NOMO-1 treated with dmso at 0.1 percent for 144 hours (cell line): Measurements from ENCODE around the gene KRTAP12-1.
"Not testable (repeated sequence)": the region's sequence is repeated elsewhere in the genome, so short reads cannot be mapped to it uniquely, and the experiment has no call there.

ENCODE experiments used
- DNase-seq: peaks from one replicate; lab custom pipeline; 2025; ENCODE audit not compliant: unreplicated experiment; lab: John Stamatoyannopoulos, UW

The KRTAP12-1 gene

GRCh38 chr21:44647222-44647552 is 34.8 kb downstream of the KRTAP12-1 start:
- no peak for DNase-seq

- DNase-seq = not testable (repeated sequence)
These were observed 35.4 kb downstream of the KRTAP12-1 start, which contains the start of gene KRTAP10-11 for GRCh38 chr21:44646366-44647221. TSS of gene KRTAP10-11 (plus strand) at chr21:44646414. CDS start at chr21:44646459, 45 bp downstream.

- no peak for DNase-seq
These were observed 37.1 kb downstream of the KRTAP12-1 start for GRCh38 chr21:44644878-44645277.

GRCh38 chr21:44643741-44644310 is 38.1 kb downstream of the KRTAP12-1 start:
- no peak for DNase-seq

GRCh38 chr21:44640761-44641160 is 41.2 kb downstream of the KRTAP12-1 start:
- no peak for DNase-seq

GRCh38 chr21:44639331-44639655 is 42.7 kb downstream of the KRTAP12-1 start:
- DNase-seq = no peak

- DNase-seq = not testable (repeated sequence)
These were observed 43.2 kb downstream of the KRTAP12-1 start for GRCh38 chr21:44638506-44639330.

GRCh38 chr21:44637851-44638348 is 44.1 kb downstream of the KRTAP12-1 start:
- DNase-seq = not testable (repeated sequence)

GRCh38 chr21:44637018-44637850 is 44.7 kb downstream of the KRTAP12-1 start, which contains the start of gene KRTAP10-10:
TSS of gene KRTAP10-10 (plus strand) at chr21:44637356. CDS start at chr21:44637418, 62 bp downstream.
- DNase-seq = no peak

- no peak for DNase-seq
These were observed 45.5 kb downstream of the KRTAP12-1 start for GRCh38 chr21:44636209-44637017.

- DNase-seq = no peak
These were observed 49.9 kb downstream of the KRTAP12-1 start for GRCh38 chr21:44632067-44632466.
